Renal cortical epithelial cell (primary cell): ENCODE results near the gene ARID5B. TPM values are rescaled to one million over a fixed set of nuclear protein-coding genes. Genes with fewer than 3 reads are reported as not detected.
"Not testable (repeated sequence)": the region's sequence is repeated elsewhere in the genome, so short reads cannot be mapped to it uniquely, and the experiment has no call there.

Source experiments
- DNase-seq: peaks from one replicate; pipeline ENCODE4 v3.0.0-alpha.2; 2011; ENCODE audit warnings: low read depth
- total RNA-seq: library from RNA; depleted of rRNA; stranded (reverse); fragments of >200 nt; gene quantifications from 2 replicates; pipeline ENCODE4 v1.2.3, GENCODE V29; 2014

ARID5B gene
- total RNA-seq, 1 donor from 2014 or later, result 53.9 TPM

- DNase-seq, result no peak
These were observed 62.7 kb downstream of the ARID5B start for GRCh38 chr10:61964059-61964709.

GRCh38 chr10:61964949-61965702, 63.6 kb downstream of the ARID5B start:
- peak; percentile 46 for DNase-seq

- no peak for DNase-seq
These were observed 64.3 kb downstream of the ARID5B start for GRCh38 chr10:61965703-61966395.

- no peak for DNase-seq
These were observed 65.8 kb downstream of the ARID5B start for GRCh38 chr10:61967298-61967697.

- no peak for DNase-seq
These were observed 68.9 kb downstream of the ARID5B start for GRCh38 chr10:61970182-61971002.

GRCh38 chr10:61971003-61971325, 69.5 kb downstream of the ARID5B start:
- no peak for DNase-seq

GRCh38 chr10:61973169-61973568, 71.7 kb downstream of the ARID5B start:
- no peak for DNase-seq

- DNase-seq, result no peak
These were observed 72.4 kb downstream of the ARID5B start for GRCh38 chr10:61973906-61974305.

GRCh38 chr10:61974601-61975390, 73.3 kb downstream of the ARID5B start:
- peak; percentile 49 for DNase-seq

- peak; percentile 49 for DNase-seq
These were observed 74.0 kb downstream of the ARID5B start for GRCh38 chr10:61975391-61975932.

GRCh38 chr10:61976951-61977721, 75.6 kb downstream of the ARID5B start:
- DNase-seq, result not testable (repeated sequence)

- DNase-seq, result no peak
These were observed 77.5 kb downstream of the ARID5B start for GRCh38 chr10:61978965-61979364.

GRCh38 chr10:61981460-61981859, 80.0 kb downstream of the ARID5B start:
- peak; percentile 49 for DNase-seq

GRCh38 chr10:61983255-61983654, 81.8 kb downstream of the ARID5B start:
- no peak for DNase-seq

GRCh38 chr10:61984803-61985418, 83.4 kb downstream of the ARID5B start:
- DNase-seq, result no peak

- DNase-seq, result no peak
These were observed 84.2 kb downstream of the ARID5B start for GRCh38 chr10:61985715-61986114.

GRCh38 chr10:61986382-61986781, 84.9 kb downstream of the ARID5B start:
- DNase-seq, result no peak

- no peak for DNase-seq
These were observed 85.4 kb downstream of the ARID5B start for GRCh38 chr10:61986788-61987492.

GRCh38 chr10:61987537-61987936, 86.0 kb downstream of the ARID5B start:
- DNase-seq, result no peak
